DMS153 treated with DMSO at 0.1 percent for 48 hours (cell line): ENCODE measurements around the gene ACSF2.

Experiments
- DNase-seq: peaks from one replicate; lab custom pipeline; 2025; ENCODE audit not compliant: unreplicated experiment; lab: John Stamatoyannopoulos, UW

The ACSF2 gene

DNA sequence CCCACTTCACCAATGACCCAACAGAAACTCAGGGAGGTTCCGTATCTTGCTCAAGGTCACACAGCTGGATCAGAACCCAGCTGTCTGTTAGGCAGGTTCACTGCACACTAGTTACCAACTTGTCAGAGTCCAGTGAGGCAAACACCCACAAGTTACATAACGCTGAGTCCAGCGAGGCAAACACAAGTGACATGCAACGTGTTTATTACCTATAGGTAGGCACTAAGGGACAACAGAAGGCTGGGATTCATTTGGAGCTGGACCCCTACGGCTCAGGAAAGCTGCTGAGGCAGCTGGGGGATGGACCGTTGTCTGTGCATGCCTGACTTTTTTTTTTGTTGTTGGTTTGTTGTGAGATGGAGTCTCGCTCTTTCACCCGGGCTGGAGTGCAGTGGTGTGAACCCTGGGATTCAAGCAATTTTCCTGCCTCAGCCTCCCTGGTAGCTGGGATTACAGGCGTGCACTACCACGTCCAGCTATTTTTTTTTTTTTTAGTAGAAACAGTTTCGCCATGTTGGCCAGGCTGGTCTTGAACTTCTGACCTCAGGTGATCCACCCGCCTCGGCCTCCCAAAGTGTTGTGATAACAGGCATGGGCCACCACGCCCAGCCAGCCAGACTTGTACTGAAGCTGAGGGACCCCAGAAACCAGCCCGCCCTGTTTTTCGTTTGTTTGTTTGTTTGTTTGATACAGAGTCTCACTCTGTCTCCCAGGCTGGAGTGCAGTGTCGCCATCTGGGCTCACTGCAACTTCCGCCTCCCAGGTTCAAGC is 50.7 kb downstream of the ACSF2 start:
- DNase-seq: no peak

DNA sequence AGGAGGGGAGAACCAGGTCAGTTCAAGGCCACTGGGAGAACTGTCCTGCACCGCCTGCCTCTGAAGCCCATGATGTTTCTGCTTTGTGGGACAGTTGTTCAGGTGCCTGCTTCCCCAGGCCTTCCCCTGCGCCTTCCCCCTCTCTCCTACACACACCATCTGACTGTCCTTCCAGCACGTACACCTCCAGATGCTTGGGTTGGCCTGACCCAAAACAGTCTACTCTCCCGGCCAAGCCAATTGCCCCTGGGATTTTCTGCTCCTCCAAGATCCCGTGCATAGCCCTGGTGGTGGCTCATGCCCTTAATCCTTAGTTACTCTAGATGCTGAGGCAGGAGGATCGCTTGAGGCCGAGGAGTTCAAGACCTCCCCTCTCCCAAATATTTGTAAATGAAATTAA is 52.0 kb downstream of the ACSF2 start:
- no peak for DNase-seq

DNA sequence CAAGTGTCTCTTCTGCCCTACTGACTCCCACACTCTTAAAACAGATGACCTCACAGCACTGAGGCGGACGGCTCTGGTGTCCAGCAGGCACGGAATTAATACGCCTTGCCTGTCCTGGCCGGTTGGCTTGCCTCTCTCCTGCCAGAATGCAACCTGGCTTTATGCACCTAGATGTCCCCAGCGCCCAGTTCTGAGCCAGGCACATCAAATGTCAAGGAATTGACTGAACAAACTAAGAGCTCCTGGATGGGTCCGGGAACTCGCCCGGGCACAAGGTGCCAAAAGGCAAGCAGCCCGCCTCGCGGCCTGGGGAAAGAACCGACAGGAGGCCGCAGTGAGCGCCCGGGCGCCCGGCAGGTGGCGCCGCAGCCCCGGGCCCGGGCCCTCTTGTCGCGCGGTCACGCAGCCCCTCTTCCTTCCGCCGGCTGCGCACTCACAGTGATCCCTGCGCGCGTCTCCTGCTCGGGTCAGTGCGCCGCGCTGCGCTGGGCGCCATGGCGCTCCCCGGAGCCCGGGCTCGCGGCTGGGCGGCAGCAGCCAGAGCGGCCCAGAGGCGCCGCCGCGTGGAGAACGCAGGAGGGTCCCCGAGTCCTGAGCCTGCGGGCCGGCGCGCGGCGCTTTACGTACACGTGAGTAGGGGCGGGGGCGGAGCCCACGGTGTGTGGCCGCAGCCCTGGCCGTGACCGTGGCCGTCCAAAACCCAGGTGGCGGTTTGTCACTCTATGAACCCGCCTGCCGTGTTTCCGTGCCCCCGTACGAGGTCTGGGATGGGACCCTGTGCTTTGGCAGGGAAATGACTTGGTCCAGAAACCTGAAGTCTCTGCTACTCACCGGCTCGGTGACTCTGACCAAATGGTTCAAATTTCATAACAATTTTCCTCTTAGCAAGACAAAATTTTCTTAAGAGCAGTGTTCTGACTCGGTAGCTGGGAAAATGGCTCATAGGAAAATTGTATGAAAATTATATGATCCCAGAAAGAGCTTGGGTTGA is 52.7 kb downstream of the ACSF2 start, which contains the start of gene RSAD1:
Gene RSAD1 (plus strand): TSS at position 470 of the 991 bp plus-strand sequence. CDS start 25 bp downstream, at position 495.
- DNase-seq: peak; percentile 81

DNA sequence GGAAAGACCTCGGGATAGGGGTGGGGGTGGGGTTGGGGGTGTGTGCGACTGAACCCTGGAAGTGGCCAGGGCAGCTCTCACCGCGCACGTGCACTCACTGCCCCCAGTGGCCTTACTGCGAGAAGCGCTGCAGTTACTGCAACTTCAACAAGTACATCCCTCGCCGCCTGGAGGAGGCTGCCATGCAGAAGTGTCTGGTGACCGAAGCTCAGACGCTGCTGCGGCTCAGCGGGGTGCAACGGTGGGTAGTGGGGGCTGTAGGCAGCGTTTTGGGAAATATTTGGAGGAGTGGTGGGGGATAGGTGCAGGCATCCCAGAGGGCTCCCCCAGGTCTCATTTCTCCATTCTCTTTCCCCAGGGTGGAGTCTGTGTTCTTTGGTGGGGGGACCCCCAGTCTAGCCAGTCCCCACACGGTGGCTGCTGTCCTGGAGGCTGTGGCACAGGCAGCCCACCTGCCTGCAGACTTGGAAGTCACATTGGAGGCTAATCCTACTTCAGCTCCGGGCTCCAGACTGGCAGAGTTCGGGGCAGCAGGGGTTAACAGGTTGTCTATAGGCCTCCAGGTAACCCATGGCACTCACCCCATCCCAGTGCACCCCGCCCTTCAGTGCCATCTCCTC is 53.6 kb downstream of the ACSF2 start:
- peak; percentile 48 for DNase-seq

DNA sequence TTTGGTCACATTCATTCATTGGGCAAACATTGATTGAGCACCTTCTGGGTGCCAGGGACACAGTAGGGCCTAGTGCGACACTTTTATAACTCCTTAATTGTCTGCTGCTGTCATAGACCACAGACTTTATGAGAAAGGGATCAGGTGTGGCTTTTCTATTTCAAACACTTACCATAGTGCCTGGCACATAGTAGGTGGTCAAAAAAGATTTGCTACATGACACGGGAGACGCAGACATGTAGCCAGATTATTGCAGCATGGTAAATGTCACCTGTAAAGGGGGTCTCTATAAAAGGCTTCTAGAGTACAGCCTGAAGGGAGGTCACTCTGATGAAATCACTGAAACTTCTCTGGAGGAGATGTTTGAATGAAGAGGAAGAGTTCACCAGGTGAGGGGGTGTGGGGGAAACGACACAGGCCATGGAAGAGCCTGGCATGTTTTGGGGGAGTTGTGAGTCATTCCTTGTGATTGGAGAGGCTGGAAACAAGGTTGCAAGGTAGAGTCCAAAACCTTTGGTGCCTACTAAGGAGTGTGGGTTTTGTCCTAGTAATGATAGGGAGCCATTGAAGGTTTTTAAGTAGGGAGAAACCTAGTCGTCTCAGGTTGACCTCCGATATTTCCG is 54.2 kb downstream of the ACSF2 start:
- no peak for DNase-seq

DNA sequence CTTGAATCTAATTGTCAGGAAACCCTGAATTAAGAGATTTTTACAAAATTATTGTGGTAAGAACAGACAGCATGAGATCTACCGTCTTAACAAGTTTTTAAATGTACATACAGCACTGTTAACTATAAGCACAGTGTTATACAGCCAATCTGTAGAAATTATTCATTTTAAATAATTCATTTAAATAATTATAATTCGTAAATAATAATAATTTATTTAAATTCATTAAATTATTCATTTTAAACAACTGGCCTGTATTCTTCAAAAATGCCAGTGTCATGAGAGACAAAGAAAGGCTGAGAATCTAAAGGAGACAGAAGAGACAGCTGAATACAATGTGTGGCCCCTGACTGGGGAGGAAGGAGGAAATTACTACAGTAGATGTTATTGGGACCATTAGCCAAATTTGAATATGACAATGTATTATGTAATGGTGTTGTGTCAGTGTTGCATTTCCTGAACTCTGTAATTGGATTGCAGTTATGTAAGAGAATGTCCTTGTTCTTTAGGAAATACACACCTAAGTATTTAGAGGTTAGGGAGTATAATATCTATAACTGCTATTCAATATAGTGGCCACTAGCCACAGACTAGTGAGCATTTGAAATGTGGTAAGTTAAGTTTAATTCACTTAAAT is 55.0 kb downstream of the ACSF2 start:
- DNase-seq: no peak

DNA sequence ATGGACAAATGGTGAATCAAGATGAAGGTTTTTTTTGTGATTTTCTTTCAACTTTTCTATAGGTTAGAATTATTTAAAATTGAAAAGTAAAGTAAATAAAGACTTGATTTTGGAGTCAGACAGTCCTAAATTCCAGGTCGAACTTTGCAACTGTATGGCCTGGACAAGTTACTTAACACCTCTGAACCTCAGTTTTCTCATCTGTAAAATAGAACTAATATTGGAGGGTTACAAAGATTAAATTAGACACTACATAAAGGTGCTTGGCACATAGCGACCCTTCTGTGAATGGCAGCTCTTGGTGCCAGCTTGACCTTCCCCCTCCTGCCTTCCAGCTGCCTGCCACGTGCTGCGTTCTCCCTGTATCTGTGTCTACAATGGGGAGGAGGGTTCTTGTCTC is 55.6 kb downstream of the ACSF2 start:
- DNase-seq: no peak

DNA sequence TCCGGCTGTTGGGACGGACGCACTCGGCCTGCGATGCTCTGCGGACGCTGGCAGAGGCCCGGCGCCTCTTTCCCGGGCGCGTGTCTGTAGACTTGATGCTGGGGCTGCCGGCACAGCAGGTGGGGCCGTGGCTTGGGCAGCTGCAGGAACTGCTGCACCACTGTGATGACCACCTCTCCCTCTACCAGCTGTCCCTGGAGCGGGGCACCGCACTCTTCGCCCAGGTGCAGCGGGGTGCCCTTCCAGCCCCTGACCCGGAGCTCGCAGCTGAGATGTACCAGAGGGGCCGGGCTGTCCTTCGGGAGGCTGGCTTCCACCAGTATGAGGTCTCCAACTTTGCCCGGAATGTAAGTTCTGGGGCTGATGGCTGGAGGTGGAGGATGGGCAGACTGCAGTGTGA is 56.1 kb downstream of the ACSF2 start:
- DNase-seq: no peak

DNA sequence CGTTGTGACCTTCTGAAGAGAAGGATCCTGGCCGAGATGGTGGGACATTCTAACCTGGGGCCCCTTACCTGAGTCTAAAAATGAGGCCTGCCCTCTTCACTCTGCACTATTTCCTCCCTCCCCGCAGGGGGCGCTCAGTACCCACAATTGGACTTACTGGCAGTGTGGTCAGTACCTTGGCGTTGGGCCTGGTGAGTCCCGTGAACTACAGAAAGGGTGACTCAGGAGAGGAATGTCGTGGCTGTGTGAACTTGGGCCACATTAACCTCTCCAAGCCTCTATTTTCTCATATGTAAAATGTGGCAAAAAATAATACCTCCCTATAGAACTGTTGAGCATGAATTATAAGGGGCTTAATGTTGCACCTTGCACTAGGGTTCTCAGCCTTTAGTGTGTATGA is 56.5 kb downstream of the ACSF2 start:
- peak; percentile 17 for DNase-seq

DNA sequence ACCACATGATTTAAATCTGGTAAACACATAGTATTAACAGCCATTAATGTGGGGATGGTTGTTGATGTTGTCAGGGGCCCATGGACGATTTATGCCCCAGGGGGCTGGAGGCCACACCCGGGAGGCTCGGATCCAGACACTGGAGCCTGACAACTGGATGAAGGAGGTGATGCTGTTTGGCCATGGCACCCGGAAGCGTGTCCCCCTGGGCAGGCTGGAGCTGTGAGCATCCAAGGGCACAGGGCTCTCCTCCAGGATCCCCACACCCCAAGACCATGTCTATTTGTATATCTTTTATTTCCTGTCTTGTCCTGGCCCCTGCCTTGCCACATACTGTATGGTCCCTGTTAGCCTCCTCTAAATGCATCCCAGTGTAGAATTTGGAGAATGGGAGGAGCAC is 57.2 kb downstream of the ACSF2 start:
- DNase-seq: no peak

DNA sequence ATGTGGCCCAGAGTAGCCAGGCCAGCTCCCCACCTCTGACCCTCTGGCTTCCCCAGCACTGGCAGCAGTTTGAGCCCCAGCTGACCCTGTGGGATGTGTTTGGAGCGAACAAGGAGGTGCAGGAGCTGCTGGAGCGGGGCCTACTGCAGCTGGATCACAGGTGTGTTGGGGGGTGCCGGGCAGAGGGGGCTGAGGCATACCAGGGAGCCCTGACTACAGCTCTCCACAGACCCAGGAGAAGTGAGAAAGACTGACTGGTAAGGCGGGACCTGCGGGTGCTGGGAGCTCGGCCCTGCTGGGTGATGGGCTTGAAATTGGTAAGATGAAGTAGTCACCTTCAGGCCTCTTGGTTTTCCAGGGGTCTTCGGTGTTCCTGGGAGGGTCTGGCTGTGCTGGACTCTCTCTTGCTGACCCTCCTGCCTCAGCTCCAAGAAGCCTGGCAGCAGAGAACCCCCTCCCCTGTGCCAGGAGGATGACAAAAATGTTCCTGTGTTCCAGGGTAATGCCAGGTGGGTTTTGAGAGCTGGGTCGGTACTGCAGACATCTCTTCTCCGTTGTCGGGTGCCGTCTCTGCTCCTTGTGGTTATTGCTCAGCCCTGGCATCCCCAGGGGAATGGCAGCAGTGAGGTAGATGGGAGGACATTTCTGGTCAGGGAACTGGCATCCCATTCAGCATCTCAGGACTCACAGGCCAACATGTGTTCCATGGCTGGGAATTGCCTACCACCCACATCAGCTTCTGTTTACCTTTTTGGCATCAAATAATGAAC is 58.6 kb downstream of the ACSF2 start:
- DNase-seq: no peak

DNA sequence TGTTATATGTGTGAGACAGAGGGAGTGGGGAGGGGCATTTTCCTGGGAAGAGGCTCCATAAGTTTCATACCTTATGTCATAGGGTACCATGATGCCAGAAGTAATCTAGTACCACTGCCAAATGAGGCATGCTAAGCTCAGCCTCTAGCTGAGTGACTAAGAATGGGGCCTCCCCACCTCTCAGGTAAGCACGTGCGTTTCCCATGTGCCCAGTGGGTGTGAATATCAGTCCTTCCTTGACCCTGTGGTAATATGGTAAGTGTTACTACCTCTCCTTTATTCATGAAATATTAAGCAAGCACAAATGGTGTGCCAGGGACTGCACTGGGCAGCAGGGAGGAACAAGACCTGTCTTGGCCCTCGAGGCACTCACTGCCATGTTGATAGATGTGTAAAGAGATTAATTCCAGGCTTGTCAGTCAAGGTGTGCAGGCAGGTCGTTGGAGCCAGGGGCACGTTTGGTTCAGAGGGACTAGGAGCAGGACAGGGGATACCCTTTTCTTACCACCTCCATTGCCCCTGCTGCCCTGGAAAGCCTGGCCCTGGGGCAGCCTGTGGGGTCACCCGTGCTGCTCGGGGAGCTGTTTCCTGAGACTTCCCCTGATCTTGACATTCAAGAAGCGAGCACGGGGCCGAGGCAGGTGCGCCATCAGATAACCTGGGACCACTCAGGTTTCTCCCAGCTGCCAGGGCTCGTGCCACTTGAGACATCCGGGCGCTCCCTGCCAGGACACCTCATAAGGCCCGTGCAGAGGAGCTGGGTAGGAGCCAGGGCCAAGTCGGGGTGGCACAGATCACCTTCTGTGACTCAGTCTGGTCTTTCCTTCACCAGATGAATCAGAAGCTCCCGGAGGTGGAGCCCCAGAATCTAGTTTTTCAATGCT is 61.4 kb downstream of the ACSF2 start:
- no peak for DNase-seq

DNA sequence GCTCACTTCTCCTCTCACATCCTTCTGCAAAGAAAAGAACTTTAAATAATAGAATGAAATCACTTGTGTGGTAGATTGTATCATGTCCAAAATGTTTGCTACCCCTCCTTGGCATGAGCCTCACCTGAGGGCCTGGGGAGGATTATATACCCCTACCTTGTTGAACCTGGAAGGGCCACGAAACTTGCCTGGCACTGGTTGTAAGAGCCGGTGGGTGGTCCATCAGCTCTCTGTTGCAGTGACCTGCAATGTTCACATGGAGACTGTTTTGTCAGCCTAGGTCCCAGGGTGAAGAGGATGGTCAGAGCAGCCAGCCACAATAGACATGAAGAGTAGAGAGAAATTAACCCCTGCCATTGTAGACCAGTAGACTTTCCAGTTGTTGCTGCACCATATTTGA is 62.9 kb downstream of the ACSF2 start:
- DNase-seq: no peak

DNA sequence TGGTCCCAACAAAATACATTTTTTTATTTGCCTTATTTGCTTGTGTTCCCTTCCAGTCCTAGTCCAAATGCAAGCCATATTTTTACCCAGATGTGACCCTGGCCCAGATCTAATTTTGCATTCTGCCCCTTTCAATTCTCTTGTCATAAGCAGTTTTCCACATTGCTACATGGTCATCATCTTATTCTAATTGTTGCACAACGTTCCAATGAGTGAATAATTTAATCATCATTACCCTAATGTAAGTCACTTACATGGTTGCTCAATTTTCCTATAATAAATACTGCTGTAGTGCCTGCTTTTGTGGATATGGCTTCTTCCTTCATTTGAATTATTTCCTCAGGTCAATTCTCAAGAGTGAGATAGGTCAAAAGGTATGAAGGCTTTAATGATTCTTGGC is 65.5 kb downstream of the ACSF2 start:
- no peak for DNase-seq

DNA sequence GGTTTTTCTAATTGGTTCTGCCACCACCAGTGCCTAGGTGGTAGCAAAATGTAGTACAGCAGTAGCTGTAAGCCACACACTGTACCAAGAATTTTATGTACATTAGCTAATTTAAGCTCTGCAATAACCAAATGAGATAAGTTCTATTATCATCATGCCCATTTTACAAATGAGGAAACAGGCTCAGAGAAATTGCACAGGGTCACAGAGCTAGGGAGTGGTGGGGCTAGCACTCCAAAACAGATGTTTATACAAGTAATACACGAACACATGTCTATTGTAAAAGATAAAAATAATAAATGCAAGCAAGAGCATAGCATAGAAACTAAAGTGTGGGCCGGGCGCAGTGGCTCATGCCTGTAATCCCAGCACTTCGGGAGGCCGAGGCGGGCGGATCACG is 66.2 kb downstream of the ACSF2 start:
- DNase-seq: no peak

DNA sequence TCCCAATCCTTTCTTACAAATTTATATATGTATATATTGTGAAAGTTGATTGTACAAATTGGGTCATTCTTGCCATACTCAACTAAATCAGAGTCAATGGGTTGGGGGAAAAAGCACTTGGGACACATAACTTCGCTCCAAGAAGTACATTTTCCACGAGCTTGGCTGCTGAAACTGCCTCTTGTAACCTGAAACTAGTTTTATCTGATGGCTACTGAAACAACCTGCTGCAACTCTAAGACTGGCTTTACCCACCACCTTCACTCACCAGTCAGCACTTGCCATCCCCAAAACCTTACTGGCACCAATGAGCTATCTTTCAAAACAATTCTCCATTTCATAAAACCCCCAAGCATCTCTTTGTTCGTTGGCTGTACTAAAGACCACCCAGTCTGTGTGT is 67.7 kb downstream of the ACSF2 start:
- no peak for DNase-seq

DNA sequence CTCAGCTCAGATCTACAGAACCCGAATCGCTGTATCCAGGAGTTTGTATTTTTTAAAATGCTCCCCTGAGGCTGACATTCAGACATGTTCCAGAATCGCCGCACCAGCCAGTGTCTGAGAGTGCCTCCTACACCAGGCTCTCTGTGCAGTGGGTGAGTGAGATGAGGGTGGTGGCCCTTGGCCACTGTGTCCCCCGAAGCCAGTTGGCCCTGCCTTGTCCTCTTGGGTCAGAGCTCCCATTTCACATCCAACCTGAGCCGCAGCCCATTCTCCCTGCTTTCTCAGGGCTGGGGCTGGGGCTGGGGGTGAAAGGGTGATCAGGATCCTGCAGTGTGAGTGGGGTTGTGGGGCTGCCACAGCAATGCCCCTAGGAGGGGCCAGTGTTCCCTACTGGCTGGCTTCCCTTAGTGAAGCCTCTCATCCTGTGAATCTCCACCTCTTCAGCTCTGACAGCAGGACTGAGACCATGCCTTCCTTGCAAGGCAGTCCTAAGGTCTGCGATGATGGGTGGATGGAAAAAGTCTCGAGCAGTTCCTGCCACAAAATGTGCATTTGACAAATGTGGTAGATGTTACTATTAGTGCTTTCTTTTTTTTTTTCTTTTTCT is 69.3 kb downstream of the ACSF2 start:
- no peak for DNase-seq

DNA sequence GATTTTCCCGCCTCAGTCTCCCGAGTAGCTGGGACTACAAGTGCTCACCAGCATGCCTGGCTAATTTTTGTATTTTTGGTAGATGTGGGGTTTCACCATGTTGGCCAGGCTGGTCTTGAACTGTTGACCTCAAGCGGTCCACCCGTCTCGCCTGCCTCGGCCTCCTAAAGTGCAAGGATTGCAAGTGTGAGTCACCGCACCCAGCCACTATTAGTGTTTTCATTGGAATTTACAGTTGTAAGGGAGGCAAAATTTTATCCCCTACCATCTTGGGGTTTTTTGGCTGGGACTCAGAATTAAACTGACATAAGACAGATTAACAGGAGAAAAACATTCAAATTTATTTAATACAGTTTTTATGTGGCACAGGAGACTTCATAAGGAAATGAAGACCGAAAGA is 69.9 kb downstream of the ACSF2 start:
- no peak for DNase-seq
